ENCODE data around the gene DHRS11. TPM values are rescaled to one million over a fixed set of nuclear protein-coding genes. Genes with fewer than 3 reads are reported as not detected.

DHRS11 gene
- total RNA-seq, 1 donor from 2014 or later, result 5.7 TPM

DNA sequence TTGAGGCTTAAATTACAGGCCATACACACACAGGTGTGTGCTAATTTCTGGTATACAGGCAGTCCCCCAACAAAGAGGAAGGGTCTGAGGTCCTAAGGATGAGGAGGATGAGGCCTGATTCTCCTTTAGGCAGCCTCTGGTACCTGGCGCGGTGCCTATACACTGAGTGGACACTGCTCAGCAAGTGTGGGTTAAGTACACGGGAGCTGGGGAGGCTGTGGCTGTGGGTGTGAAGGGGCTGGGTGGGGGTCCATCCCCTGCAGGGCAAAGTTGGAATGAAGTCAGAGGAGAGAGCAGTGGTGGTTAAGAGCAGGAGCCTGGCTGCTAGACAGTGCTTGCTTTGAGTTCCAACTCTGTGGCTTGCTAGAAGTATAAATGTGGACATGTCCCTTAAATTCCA, 20.6 kb downstream of the DHRS11 start:
- H3K27me3 ChIP-seq, result peaks cover 5% of the 10 kb centered on the region
- intact Hi-C loops (cut with DNase I), result no loop called here
- no peak overlapping the region for H3K27ac ChIP-seq
- H3K9me3 ChIP-seq, result no peaks in the 10 kb centered on the region
- ATAC-seq (no peak), DNase-seq (no peak)
- TF ChIP-seq, protein P1, sequence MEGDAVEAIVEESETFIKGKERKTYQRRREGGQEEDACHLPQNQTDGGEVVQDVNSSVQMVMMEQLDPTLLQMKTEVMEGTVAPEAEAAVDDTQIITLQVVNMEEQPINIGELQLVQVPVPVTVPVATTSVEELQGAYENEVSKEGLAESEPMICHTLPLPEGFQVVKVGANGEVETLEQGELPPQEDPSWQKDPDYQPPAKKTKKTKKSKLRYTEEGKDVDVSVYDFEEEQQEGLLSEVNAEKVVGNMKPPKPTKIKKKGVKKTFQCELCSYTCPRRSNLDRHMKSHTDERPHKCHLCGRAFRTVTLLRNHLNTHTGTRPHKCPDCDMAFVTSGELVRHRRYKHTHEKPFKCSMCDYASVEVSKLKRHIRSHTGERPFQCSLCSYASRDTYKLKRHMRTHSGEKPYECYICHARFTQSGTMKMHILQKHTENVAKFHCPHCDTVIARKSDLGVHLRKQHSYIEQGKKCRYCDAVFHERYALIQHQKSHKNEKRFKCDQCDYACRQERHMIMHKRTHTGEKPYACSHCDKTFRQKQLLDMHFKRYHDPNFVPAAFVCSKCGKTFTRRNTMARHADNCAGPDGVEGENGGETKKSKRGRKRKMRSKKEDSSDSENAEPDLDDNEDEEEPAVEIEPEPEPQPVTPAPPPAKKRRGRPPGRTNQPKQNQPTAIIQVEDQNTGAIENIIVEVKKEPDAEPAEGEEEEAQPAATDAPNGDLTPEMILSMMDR (IDR thresholded peaks at IDR 0.05), result no peak
- H3K4me3 ChIP-seq, result no peak overlapping the region
- H3K4me1 ChIP-seq, result no peaks in the 10 kb centered on the region
- no peaks in the 10 kb centered on the region for H3K36me3 ChIP-seq

DNA sequence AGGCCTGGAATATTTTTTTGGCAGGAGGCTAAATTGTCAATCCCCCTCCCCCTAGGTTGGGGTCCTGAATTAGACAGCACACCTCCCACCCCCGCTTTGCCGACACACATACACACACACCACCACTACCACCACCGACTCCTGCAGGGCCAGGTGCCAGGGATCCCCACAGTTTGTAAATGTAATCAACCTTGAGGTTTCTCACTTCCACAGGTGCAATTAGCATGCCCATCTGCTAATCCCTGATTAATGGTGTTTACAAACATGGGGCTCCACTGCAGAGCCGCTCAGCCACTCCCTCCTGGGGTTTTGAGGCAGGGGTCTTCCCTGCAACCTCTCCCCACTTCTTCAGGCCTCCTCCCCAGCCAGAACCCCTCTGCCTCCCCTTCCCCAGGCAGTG, 21.5 kb downstream of the DHRS11 start:
- H3K27me3 ChIP-seq, result peaks cover 9% of the 10 kb centered on the region
- no peak overlapping the region for H3K27ac ChIP-seq
- no peaks in the 10 kb centered on the region for H3K36me3 ChIP-seq
- no peaks in the 10 kb centered on the region for H3K9me3 ChIP-seq
- no peak for ATAC-seq
- no peak overlapping the region for H3K4me3 ChIP-seq
- TF ChIP-seq, protein P1 (IDR thresholded peaks at IDR 0.05), result no peak
- intact Hi-C loops (cut with DNase I), result no loop called here
- H3K4me1 ChIP-seq, result no peaks in the 10 kb centered on the region
- no peak for DNase-seq

DNA sequence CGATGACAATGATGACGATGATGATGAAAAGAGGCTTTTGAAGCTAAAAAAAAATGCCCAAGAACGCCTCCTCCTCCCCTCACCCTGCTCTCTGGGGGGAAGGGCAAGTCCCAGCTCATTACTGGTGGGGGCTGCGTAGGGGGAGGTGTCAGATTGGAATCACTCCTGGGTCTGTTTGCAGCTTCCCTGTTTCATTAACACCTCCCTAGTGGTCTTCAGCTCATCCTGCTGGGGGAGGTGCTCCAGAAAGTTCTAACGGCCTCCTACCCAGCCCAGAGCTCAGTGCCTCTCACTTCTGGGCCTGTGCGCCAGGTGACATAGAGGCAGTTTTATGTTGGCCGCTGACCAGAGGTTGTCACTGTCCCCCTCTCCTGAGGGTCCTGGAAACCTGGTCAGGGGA, 22.4 kb downstream of the DHRS11 start:
- TF ChIP-seq, protein P1 (IDR thresholded peaks at IDR 0.05), result no peak
- DNase-seq (no peak), ATAC-seq (no peak)
- Histone ChIP-seq H3K27me3 (peaks cover 9% of the 10 kb centered on the region), H3K27ac (no peak overlapping the region), H3K9me3 (no peaks in the 10 kb centered on the region), H3K36me3 (no peaks in the 10 kb centered on the region), H3K4me1 (no peaks in the 10 kb centered on the region), H3K4me3 (no peak overlapping the region)
- intact Hi-C loops (cut with DNase I), result no loop called here

DNA sequence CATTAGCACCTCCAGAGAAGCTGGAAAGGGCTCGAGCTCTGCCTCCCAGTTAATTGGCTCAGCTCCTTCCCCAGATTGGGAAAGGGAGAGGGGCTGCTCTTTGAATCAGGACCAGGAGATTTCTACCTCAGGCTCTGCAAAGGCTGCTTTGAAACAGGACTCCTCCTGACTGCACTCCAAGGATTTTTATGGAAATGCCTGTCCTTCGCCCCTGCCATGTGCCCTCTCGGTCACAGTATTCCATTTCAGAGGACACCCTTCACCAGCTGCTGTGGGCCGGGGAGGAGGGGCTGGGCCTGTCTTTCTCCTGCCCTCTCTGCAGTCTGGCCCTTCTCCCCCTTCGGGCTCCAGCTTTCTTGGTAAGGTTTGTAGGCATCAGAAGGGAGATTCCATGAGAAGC, 23.3 kb downstream of the DHRS11 start:
- Histone ChIP-seq H3K9me3 (no peaks in the 10 kb centered on the region), H3K27me3 (peaks cover 9% of the 10 kb centered on the region), H3K4me3 (no peak overlapping the region), H3K4me1 (no peaks in the 10 kb centered on the region), H3K27ac (no peak overlapping the region), H3K36me3 (no peaks in the 10 kb centered on the region)
- TF ChIP-seq, protein P1 (IDR thresholded peaks at IDR 0.05), result no peak
- no peak for ATAC-seq
- intact Hi-C loops (cut with DNase I), result no loop called here
- DNase-seq, result no peak

DNA sequence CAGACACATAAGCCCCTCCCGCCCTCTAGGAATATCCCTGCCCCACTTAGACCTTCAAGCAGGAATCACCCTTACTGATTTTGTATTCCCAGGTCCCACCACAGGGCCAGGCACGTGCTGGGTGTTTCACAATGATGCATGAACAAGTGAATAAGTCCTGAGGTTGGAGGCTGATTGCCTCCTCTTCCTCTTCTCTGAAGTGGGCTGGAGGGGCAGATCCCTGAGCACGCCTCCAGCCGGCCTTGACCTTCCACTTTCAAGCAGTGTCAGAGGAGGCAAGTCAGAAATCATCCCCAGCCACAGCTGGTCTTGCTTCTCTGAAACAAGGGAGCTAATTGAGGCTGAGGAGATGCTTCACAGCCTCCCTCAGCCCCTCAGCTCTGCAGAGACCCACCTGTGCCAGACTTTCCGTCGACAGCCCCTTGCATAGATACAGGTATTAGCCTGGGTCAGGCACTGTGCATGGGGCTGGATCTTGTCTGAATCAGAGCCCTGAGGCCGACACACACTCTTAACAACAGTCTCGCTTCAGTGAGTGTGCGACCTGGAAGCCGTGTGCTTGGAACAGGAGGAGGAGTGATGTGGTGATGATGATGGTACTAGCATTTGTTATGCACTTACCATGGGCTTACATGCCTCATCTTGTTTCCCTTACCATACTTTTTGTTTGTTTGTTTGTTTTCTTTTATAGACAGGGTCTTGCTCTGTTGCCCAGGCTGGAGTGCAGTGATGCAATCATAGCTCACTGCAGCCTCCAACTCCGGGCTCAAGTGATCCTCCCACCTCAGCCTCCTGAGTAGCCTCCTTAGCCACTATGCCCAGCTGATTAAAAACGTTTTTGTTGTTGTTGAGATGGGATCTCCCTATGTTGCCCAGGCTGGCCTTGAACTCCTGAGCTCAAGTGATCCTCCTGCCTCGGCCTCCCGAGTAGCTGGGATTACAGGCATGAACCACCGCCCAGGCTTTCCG, 24.7 kb downstream of the DHRS11 start:
- Histone ChIP-seq H3K27me3 (peaks cover 9% of the 10 kb centered on the region), H3K36me3 (no peaks in the 10 kb centered on the region), H3K4me1 (no peaks in the 10 kb centered on the region), H3K4me3 (no peak overlapping the region), H3K27ac (no peak overlapping the region), H3K9me3 (no peaks in the 10 kb centered on the region)
- intact Hi-C loops (cut with DNase I), result no loop called here
- TF ChIP-seq, protein P1 (IDR thresholded peaks at IDR 0.05), result no peak
- DNase-seq, result no peak
- no peak for ATAC-seq
